ENCODE data around the gene EXD1. TPM values are rescaled to one million over a fixed set of nuclear protein-coding genes. Genes with fewer than 3 reads are reported as not detected.
"Not testable (repeated sequence)": the region's sequence is repeated elsewhere in the genome, so short reads cannot be mapped to it uniquely, and the experiment has no call there.

Gene EXD1, protein sequence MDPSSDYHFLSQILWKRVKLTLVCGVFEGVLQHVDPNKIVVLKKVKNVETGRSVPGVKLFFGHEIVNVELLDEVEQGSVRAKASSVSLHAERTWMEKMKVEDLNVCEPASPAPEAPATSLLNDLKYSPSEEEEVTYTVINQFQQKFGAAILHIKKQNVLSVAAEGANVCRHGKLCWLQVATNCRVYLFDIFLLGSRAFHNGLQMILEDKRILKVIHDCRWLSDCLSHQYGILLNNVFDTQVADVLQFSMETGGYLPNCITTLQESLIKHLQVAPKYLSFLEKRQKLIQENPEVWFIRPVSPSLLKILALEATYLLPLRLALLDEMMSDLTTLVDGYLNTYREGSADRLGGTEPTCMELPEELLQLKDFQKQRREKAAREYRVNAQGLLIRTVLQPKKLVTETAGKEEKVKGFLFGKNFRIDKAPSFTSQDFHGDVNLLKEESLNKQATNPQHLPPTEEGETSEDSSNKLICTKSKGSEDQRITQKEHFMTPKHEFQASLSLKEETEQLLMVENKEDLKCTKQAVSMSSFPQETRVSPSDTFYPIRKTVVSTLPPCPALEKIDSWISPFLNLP
- total RNA-seq, result not detected

DNA sequence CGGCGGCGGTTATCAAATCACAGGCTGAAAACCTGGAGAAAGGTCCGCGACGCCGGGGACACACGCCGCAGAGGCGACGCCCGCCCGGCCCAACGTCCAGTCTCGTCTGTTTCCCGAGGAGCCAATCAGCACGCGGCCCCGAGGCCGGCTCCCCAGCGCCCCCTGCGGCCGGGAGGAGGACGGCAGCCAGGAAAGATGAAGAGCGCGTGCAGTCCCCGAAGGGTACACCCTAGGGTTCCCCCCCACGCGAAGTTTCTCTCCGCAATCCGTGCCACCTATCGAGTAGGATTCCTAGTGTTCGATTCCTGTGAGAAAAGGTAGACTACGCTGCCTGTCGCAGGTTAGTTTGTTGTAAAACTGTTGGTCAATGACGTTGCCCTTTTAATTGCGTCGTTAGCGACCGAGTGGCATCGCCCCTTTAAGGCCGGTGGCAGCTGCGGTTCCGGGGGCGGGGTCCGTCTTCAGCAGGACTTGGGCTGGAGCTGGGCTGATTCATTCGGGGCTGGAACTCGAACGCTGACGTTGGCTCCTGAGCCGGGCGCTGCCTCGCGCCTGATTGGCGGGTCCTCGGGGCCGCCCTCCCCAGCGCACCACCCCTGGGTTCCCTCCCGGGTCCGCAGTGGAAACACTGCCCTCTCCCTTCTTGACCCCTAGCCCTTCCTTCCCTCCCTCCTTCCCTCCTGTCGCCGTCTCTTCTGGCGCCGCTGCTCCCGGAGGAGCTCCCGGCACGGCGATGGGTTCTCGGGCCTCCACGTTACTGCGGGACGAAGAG lies at the start of gene EXD1, which contains the start of gene CHP1:
Gene EXD1, minus strand, starts transcription at position 108 of the 772 bp plus-strand sequence. CDS start 4,182 bp downstream, outside the sequence.
Gene CHP1, plus strand, starts transcription at position 619 of the 772 bp plus-strand sequence. Its CDS starts 115 bp downstream, at position 734.
- DNase-seq (peak; percentile 95), ATAC-seq (ENCODE audit: low read depth) (peak; percentile 99)
- Mint-ChIP-seq H3K27ac (peak within 1 kb of the TSS; percentile 93), H3K4me1 (peaks cover 22% of the 10 kb centered on the region), H3K9me3 (no peaks in the 10 kb centered on the region), H3K4me3 (peak within 1 kb of the TSS; percentile 91), H3K36me3 (no peaks in the 10 kb centered on the region), H3K27me3 (peaks cover 9% of the 10 kb centered on the region)
- POLR2A ChIA-PET, result interaction anchor here (0.5 to 1.8 kb wide), 21 partner anchors 10 to 661 kb away, joined by 3 to 13 read pairs (median 3); partner anchors contain the start of genes CHAC1, INO80, NUSAP1 and OIP5

GRCh38 chr15:41279535-41280283 lies 49.2 kb upstream of the EXD1 start:
- DNase-seq (no peak), ATAC-seq (ENCODE audit: low read depth) (no peak)
- Mint-ChIP-seq H3K27me3 (no peaks in the 10 kb centered on the region), H3K4me3 (no peak overlapping the region), H3K4me1 (peaks cover 15% of the 10 kb centered on the region), H3K9me3 (no peaks in the 10 kb centered on the region), H3K36me3 (peaks cover 13% of the 10 kb centered on the region), H3K27ac (no peak overlapping the region)
- POLR2A ChIA-PET, result interaction anchor here (0.6 kb wide), 1 partner anchor 31 kb away, joined by 4 read pairs; no protein-coding TSS in a partner anchor

GRCh38 chr15:41278319-41278718 lies 47.8 kb upstream of the EXD1 start:
- peaks cover 11% of the 10 kb centered on the region for H3K4me1 Mint-ChIP-seq
- no peak overlapping the region for H3K4me3 Mint-ChIP-seq
- H3K27ac Mint-ChIP-seq, result no peak overlapping the region
- H3K36me3 Mint-ChIP-seq, result peaks cover 8% of the 10 kb centered on the region
- H3K9me3 Mint-ChIP-seq, result no peaks in the 10 kb centered on the region
- ATAC-seq (ENCODE audit: low read depth) (no peak), DNase-seq (no peak)
- POLR2A ChIA-PET, result no interaction called here
- H3K27me3 Mint-ChIP-seq, result no peaks in the 10 kb centered on the region

DNA sequence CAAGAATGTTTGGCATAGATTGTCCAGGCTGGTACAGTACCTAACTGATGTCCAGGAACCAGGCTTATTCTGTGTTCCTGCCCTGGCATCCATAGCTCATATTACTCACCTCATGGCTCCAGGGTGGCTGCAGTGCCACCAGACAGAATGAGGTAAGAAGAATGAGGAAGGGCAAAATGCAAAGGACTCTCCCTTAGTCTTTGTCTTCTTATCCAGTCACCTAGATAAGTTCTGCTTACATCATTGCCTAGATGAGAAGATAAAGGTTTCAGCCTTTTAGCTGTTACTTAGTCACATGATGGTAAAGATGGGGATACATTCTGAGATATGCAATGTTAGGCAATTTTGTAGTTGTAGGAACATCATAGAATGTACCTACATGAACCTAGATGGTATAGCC lies 46.3 kb upstream of the EXD1 start:
- H3K27me3 Mint-ChIP-seq, result no peaks in the 10 kb centered on the region
- no peak overlapping the region for H3K4me3 Mint-ChIP-seq
- DNase-seq (no peak), ATAC-seq (ENCODE audit: low read depth) (no peak)
- no peak overlapping the region for H3K27ac Mint-ChIP-seq
- POLR2A ChIA-PET, result no interaction called here
- no peaks in the 10 kb centered on the region for H3K4me1 Mint-ChIP-seq
- H3K9me3 Mint-ChIP-seq, result no peaks in the 10 kb centered on the region
- H3K36me3 Mint-ChIP-seq, result peaks cover 8% of the 10 kb centered on the region

GRCh38 chr15:41269887-41270286 lies 39.3 kb upstream of the EXD1 start:
- Mint-ChIP-seq H3K36me3 (peaks cover 12% of the 10 kb centered on the region), H3K4me3 (no peak overlapping the region), H3K27me3 (no peaks in the 10 kb centered on the region), H3K27ac (no peak overlapping the region), H3K9me3 (no peaks in the 10 kb centered on the region), H3K4me1 (no peaks in the 10 kb centered on the region)
- POLR2A ChIA-PET, result no interaction called here
- DNase-seq, result no peak
- no peak for ATAC-seq (ENCODE audit: low read depth)

- H3K27me3 Mint-ChIP-seq, result no peaks in the 10 kb centered on the region
- no peak overlapping the region for H3K27ac Mint-ChIP-seq
- POLR2A ChIA-PET, result no interaction called here
- H3K9me3 Mint-ChIP-seq, result no peaks in the 10 kb centered on the region
- DNase-seq (no peak), ATAC-seq (ENCODE audit: low read depth) (no peak)
- peaks cover 22% of the 10 kb centered on the region for H3K36me3 Mint-ChIP-seq
- H3K4me1 Mint-ChIP-seq, result no peaks in the 10 kb centered on the region
- H3K4me3 Mint-ChIP-seq, result no peak overlapping the region
Observed at GRCh38 chr15:41263891-41264351, 33.4 kb upstream of the EXD1 start.

- Mint-ChIP-seq H3K9me3 (no peaks in the 10 kb centered on the region), H3K27me3 (no peaks in the 10 kb centered on the region), H3K27ac (no peak overlapping the region), H3K36me3 (peaks cover 19% of the 10 kb centered on the region), H3K4me1 (no peaks in the 10 kb centered on the region), H3K4me3 (no peak overlapping the region)
- DNase-seq (no peak), ATAC-seq (ENCODE audit: low read depth) (no peak)
- POLR2A ChIA-PET, result no interaction called here
Observed at GRCh38 chr15:41262571-41262970, 32.0 kb upstream of the EXD1 start.

GRCh38 chr15:41260924-41261323 lies 30.4 kb upstream of the EXD1 start:
- H3K27me3 Mint-ChIP-seq; H3K9me3 Mint-ChIP-seq; POLR2A ChIA-PET; ATAC-seq (ENCODE audit: low read depth); H3K4me3 Mint-ChIP-seq; H3K27ac Mint-ChIP-seq; H3K4me1 Mint-ChIP-seq; DNase-seq: not testable (repeated sequence)
- H3K36me3 Mint-ChIP-seq, result peaks cover 14% of the 10 kb centered on the region

GRCh38 chr15:41259546-41260189 lies 29.1 kb upstream of the EXD1 start:
- Mint-ChIP-seq H3K9me3 (no peaks in the 10 kb centered on the region), H3K4me3 (no peak overlapping the region), H3K36me3 (peaks cover 13% of the 10 kb centered on the region), H3K4me1 (no peaks in the 10 kb centered on the region), H3K27ac (no peak overlapping the region), H3K27me3 (no peaks in the 10 kb centered on the region)
- no peak for DNase-seq
- no peak for ATAC-seq (ENCODE audit: low read depth)
- POLR2A ChIA-PET, result interaction anchor here (0.5 to 0.7 kb wide), 2 partner anchors 219 to 690 kb away, joined by 3 read pairs; no protein-coding TSS in a partner anchor

- Mint-ChIP-seq H3K9me3 (no peaks in the 10 kb centered on the region), H3K4me3 (no peak overlapping the region), H3K36me3 (peaks cover 13% of the 10 kb centered on the region), H3K27me3 (no peaks in the 10 kb centered on the region), H3K27ac (no peak overlapping the region), H3K4me1 (peaks cover 2% of the 10 kb centered on the region)
- ATAC-seq (ENCODE audit: low read depth) (peak; percentile 45), DNase-seq (no peak)
- POLR2A ChIA-PET, result interaction anchor here (0.5 kb wide), 1 partner anchor 220 kb away, joined by 3 read pairs; no protein-coding TSS in a partner anchor
Observed at GRCh38 chr15:41258750-41259471, 28.4 kb upstream of the EXD1 start.

DNA sequence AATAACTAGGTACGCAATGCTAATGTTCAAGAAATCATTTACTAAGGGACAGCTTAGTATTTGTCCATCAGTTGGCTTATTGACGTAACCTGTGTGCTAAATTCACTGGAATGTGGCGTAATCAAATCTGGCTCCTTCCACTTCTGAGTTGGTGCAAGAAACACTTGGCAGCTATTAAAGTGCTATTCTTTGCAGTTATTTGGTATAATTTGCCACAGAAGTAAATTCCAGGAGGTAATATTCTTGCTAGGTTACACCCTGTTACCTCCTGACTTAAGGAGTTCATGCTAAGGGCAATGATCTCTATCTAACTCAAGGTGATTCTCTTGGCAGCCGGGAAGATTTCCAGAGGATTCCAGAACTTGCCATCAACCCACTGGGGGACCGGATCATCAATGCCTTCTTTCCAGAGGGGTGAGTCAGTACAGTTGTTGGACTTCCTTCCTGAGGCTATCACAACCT lies 26.1 kb upstream of the EXD1 start:
- Mint-ChIP-seq H3K9me3 (no peaks in the 10 kb centered on the region), H3K36me3 (peaks cover 6% of the 10 kb centered on the region)
- POLR2A ChIA-PET, result no interaction called here

GRCh38 chr15:41256103-41256502 lies 25.5 kb upstream of the EXD1 start:
- ATAC-seq (ENCODE audit: low read depth) (no peak), DNase-seq (no peak)
- peaks cover 2% of the 10 kb centered on the region for H3K4me1 Mint-ChIP-seq
- H3K27ac Mint-ChIP-seq, result no peak overlapping the region
- H3K27me3 Mint-ChIP-seq, result no peaks in the 10 kb centered on the region
- peaks cover 6% of the 10 kb centered on the region for H3K36me3 Mint-ChIP-seq
- POLR2A ChIA-PET, result no interaction called here
- H3K4me3 Mint-ChIP-seq, result no peak overlapping the region
- no peaks in the 10 kb centered on the region for H3K9me3 Mint-ChIP-seq

More for the DNA sequence above, 26.1 kb upstream of the EXD1 start:
- ATAC-seq (ENCODE audit: low read depth), result no peak
- Mint-ChIP-seq H3K27ac (no peak overlapping the region), H3K4me1 (peaks cover 2% of the 10 kb centered on the region), H3K27me3 (no peaks in the 10 kb centered on the region), H3K4me3 (no peak overlapping the region)
- DNase-seq, result no peak

Measured in activated naive CD8-positive, alpha-beta T cell treated with anti-CD3 and anti-CD28 coated beads, Interleukin-2, amount 10 ng/mL, durations not matched to agents 7 days and 5 days (primary cell).